Stimulated activated naive B cell treated with anti-CD40 and anti-IgM and Interleukin-4, amounts not matched to agents 10 μg/mL and 1 μg/mL and 100 μg/mL, for 72 hours (primary cell): Measurements from ENCODE around the gene HSD17B14.

Source experiments
- ATAC-seq, 2 donors: fragments of 150-1000 bp; cut with Tn5 transposase; replicated peaks; 2 replicates each; pipeline ENCODE4 v1.10.0; 2021; ENCODE audit warnings: moderate library complexity in 1 of 2
- DNase-seq: peaks from one replicate; pipeline ENCODE4 v3.0.0; 2021
- H3K27ac Mint-ChIP-seq: one replicate; pipeline ENCODE4 v1.8.0; 2022; ENCODE audit warnings: mild to moderate bottlenecking, mixed read lengths
- H3K27me3 Mint-ChIP-seq, 2 donors: one replicate each; pipeline ENCODE4 v1.8.0; 2022; ENCODE audit warnings: mixed read lengths in 2 of 2
- H3K36me3 Mint-ChIP-seq, 2 donors: one replicate each; pipeline ENCODE4 v1.8.0; 2022; ENCODE audit warnings: mixed read lengths in 2 of 2, mild to moderate bottlenecking in 1 of 2
- H3K4me1 Mint-ChIP-seq, 2 donors: one replicate each; pipeline ENCODE4 v1.8.0; 2022; ENCODE audit warnings: mixed read lengths in 2 of 2, mild to moderate bottlenecking in 1 of 2
- H3K4me3 Mint-ChIP-seq, 2 donors: one replicate each; pipeline ENCODE4 v1.8.0; 2022; ENCODE audit warnings: mild to moderate bottlenecking in 2 of 2, mixed read lengths in 2 of 2, moderate library complexity in 1 of 2
- H3K9me3 Mint-ChIP-seq, 2 donors: one replicate each; pipeline ENCODE4 v1.8.0; 2022; ENCODE audit warnings: mixed read lengths in 2 of 2, mild to moderate bottlenecking in 1 of 2

The HSD17B14 gene

DNA sequence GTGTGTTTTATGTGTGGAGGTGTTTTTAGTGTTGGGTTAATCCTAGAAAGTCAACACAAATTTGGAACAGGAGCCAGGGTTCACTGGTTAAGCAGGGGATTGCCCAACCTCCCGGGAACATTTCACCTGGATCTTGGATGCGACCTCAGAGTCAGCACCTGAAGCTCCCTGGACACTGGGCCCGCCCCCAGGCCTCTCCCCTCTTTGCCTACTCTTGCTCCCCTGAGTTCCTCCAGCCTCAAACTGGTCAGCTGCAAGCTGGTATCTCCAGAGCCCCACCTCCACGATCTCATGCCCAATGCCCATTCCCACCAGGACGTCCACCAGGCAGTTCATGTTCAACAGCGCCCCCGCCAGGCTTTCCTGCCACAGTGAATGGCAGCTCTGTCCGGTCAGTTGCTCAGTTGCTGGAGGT lies 9.7 kb downstream of the HSD17B14 start:
- H3K4me3 Mint-ChIP-seq = no peak overlapping the region
- ATAC-seq (no peak), DNase-seq (no peak)
- peaks cover 0 to 5% of the 10 kb centered on the region in 2 donors for H3K36me3 Mint-ChIP-seq
- H3K27me3 Mint-ChIP-seq = no peaks in the 10 kb centered on the region
- H3K4me1 Mint-ChIP-seq = no peaks in the 10 kb centered on the region
- H3K27ac Mint-ChIP-seq = no peak overlapping the region
- H3K9me3 Mint-ChIP-seq = no peaks in the 10 kb centered on the region

DNA sequence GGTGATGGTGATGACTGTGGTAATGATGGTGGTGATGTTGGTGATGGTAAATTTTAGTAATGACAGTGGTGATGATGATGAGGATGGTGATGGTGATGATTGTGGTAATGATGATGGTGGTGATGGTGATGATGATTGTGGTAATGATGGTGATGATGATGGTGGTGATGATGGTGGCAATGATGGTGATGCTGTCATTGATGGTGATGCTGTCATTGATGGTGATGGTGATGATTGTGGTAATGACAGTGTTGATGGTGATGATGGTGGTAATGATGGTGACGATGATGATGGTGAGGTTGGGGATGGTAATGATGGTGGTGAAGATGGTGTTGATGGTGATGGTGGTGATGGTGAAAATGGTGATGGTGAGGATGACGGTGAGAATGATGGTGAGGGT lies 13.8 kb downstream of the HSD17B14 start:
- Mint-ChIP-seq H3K9me3 (no peaks in the 10 kb centered on the region), H3K4me1 (no peaks in the 10 kb centered on the region), H3K36me3 (no peaks in the 10 kb centered on the region), H3K27me3 (no peaks in the 10 kb centered on the region), H3K27ac (no peak overlapping the region), H3K4me3 (no peak overlapping the region)
- ATAC-seq (no peak), DNase-seq (no peak)

DNA sequence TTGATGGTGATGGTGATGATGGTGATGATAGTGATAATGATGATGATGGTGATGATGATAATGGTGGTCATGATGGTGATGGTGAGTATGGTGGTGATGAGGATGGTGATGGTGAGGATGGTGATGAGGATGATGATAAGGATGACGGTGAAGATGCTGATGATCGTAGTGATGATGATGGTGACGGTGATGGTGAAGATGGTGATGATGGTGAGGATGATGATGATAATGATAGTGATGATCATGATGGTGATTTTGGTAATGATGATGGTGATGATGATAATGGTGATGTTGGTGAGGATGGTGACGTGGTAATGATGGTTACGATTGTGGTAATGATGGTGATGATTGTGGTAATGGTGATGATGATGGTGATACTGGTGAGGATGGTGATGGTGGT lies 14.7 kb downstream of the HSD17B14 start:
- Mint-ChIP-seq H3K27me3 (no peaks in the 10 kb centered on the region), H3K4me1 (no peaks in the 10 kb centered on the region), H3K27ac (no peak overlapping the region), H3K9me3 (no peaks in the 10 kb centered on the region), H3K36me3 (no peaks in the 10 kb centered on the region), H3K4me3 (no peak overlapping the region)
- ATAC-seq (no peak), DNase-seq (no peak)

DNA sequence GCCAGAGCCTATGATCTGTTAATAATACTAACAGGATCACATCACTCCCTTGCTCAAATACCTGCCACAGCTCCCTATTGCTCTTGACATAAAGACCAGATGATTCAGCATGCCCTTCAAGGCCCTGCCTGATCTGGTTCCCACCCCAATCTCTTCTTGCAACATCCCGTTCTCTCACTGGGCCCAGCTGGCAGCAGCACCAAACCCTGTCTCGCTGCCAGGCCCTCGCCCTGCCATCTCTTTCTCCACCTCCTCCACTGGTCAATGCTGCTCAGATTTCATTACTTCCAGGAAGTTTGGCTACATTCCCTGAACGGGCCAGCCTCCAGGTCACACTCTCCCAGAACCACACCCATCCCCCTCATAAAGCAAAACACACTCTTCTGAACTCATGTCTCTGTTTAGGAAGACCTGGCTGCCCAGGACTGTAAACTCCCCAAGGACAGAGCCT lies 16.9 kb downstream of the HSD17B14 start:
- ATAC-seq = no peak
- no peak overlapping the region for H3K4me3 Mint-ChIP-seq
- H3K9me3 Mint-ChIP-seq = no peaks in the 10 kb centered on the region
- H3K36me3 Mint-ChIP-seq = no peaks in the 10 kb centered on the region
- H3K27me3 Mint-ChIP-seq = no peaks in the 10 kb centered on the region
- no peak overlapping the region for H3K27ac Mint-ChIP-seq
- H3K4me1 Mint-ChIP-seq = peaks cover 6 to 8% of the 10 kb centered on the region in 2 donors
- no peak for DNase-seq

DNA sequence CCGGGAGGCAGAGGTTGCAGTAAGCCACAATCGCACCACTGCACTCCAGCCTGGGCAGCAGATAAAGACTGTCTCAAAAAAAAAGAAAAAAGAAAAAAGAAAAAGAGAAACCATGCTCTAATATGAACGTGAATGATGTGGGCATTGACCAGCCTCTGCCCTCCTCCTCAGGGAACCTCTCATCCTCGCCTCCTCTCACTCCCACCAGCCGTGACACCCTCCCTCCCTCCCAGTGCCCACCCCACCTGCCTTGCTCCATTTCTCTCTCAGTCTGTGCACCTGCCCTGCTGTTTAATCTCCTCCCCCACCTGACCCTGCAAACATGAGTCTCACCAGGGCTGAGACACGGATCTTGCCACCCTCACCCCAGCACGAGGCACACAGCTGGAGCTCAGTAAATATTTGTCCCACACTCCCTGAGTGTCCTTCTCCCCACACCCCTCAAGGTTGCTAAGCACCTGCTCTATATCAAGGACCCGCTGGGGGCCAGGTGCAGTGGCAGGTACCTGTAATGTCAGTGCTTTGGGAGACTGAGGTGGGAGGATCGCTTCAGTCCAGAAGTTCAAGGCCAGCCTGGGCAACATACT lies 18.0 kb downstream of the HSD17B14 start:
- H3K27me3 Mint-ChIP-seq = no peaks in the 10 kb centered on the region
- ATAC-seq = no peak
- H3K27ac Mint-ChIP-seq = no peak overlapping the region
- no peak overlapping the region for H3K4me3 Mint-ChIP-seq
- no peaks in the 10 kb centered on the region for H3K9me3 Mint-ChIP-seq
- no peaks in the 10 kb centered on the region for H3K36me3 Mint-ChIP-seq
- no peak for DNase-seq
- H3K4me1 Mint-ChIP-seq = peaks cover 6 to 8% of the 10 kb centered on the region in 2 donors

DNA sequence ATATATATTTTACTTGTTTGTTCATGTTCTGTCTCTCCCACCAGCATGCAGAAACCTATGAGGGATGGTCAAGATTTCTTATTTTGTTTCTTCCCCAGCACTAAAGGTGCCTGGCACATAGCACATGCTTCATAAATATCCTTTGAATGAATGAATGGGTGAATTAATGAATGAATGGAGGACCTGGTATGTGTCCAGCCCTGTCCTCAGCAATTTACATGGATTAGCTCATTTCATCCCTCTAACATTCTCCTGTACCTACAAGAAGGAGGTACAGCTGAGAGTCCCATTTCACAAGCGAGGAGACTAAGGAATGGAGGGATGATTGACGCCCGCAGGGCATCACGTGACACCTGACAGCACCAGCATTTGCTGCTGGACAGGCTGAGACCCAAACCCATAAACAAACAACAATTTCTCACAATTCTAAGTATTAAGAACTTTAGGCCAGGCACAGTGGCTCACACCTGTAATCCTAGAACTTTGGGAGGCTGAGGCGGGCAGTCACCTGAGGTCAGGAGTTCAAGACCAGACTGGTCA lies 18.6 kb downstream of the HSD17B14 start:
- Mint-ChIP-seq H3K9me3 (no peaks in the 10 kb centered on the region), H3K27ac (no peak overlapping the region), H3K4me1 (peaks cover 7 to 8% of the 10 kb centered on the region in 2 donors), H3K36me3 (no peaks in the 10 kb centered on the region), H3K27me3 (no peaks in the 10 kb centered on the region), H3K4me3 (no peak overlapping the region)
- ATAC-seq (no peak), DNase-seq (no peak)

DNA sequence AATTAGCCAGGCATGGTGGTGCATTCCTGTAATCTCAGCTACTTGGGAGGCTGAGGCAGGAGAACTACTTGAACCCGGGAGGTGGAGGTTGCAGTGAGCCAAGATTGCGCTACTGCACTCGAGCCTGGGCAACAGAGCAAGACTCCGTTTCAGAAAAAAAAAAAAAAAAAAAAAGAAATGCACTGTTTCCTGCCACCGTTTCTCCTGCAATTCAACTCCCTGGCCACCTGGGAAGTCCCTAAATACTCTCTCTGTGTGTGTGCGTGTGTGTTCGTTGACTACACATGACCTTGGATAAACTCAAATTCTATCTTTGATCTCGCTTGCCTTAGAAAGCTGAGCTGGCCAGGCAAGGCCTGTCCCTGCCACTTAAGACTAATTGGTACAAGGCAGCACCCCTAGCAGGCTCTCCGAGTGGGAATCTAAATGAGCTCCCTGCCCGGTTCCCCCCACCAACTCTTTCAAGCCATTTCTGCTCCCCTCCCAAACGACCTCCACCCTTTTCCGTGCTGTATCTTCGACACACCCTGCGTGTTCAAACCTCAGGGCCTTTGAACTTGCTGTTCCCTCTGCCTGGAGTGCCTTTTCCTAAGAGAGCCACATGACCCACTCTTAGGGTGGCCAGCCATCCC lies 20.3 kb downstream of the HSD17B14 start:
- ATAC-seq = peak in 1 of 2 donors; percentile 32
- no peaks in the 10 kb centered on the region for H3K36me3 Mint-ChIP-seq
- no peak overlapping the region for H3K27ac Mint-ChIP-seq
- no peaks in the 10 kb centered on the region for H3K9me3 Mint-ChIP-seq
- H3K27me3 Mint-ChIP-seq = no peaks in the 10 kb centered on the region
- H3K4me3 Mint-ChIP-seq = no peak overlapping the region
- no peak for DNase-seq
- H3K4me1 Mint-ChIP-seq = peaks cover 14 to 18% of the 10 kb centered on the region in 2 donors

DNA sequence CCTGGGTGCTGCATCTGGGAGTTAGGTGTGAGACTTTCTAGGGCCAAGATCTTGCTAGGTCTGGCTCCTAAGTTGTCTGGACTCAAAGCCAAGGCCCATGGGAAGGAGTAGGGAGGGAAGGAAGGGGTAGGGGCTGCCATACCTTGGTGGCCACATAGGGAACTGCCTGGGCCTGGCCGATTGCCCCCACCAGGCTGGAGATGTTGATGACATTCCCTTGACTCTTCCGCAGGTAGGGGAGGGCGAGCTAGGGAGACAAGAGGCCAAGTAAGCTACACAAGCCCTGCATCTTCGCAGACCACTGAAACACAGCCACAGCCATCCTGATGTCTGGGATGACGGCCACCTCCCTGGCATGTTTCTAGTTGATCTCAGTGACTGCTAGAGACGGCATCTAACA lies 21.4 kb downstream of the HSD17B14 start:
- Mint-ChIP-seq H3K36me3 (no peaks in the 10 kb centered on the region), H3K27me3 (no peaks in the 10 kb centered on the region), H3K9me3 (no peaks in the 10 kb centered on the region), H3K27ac (no peak overlapping the region), H3K4me3 (no peak overlapping the region), H3K4me1 (peaks cover 21 to 29% of the 10 kb centered on the region in 2 donors)
- ATAC-seq (no peak), DNase-seq (no peak)

DNA sequence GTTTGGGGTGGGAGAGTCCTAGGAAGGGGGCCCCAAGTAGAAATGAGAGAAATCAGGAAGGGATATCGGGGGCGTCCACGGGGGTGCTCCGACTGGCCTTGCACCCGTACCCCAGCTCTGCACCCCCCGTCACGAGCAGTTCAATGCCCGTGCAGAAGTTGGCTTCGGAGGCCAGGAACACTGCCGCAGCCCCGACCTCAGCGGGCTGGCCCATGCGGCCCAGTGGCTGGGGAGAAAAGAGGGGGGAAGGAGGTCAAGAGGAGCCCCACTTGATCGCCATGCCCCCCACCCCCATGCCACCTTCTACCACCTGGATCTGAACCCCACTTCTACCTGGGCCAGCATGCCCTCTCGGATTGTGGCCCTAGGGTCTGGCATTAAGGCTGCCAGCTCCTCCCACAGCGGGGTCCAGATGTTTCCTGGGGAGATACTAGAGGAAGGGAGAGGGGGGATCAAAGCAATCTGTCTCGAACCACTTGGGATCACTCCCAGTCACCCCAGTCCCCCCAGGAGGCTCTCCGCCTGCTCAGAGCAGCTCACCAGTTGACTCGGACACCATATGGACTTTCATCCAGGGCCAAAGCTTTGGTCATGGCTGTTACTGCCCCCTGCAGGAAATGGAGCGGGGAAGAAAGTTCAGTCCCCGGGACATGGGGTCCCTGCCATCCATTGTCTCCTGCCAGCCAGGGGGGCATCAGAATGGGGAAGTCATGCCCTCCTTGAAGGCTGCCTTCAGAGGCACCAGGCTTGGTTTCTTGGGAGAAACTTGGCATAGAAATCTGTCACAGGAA lies 23.0 kb downstream of the HSD17B14 start:
- DNase-seq (no peak), ATAC-seq (no peak)
- Mint-ChIP-seq H3K4me3 (no peak overlapping the region), H3K4me1 (peaks cover 30 to 37% of the 10 kb centered on the region in 2 donors), H3K36me3 (peaks cover 0 to under 1% of the 10 kb centered on the region in 2 donors), H3K27me3 (no peaks in the 10 kb centered on the region), H3K9me3 (no peaks in the 10 kb centered on the region), H3K27ac (no peak overlapping the region)

DNA sequence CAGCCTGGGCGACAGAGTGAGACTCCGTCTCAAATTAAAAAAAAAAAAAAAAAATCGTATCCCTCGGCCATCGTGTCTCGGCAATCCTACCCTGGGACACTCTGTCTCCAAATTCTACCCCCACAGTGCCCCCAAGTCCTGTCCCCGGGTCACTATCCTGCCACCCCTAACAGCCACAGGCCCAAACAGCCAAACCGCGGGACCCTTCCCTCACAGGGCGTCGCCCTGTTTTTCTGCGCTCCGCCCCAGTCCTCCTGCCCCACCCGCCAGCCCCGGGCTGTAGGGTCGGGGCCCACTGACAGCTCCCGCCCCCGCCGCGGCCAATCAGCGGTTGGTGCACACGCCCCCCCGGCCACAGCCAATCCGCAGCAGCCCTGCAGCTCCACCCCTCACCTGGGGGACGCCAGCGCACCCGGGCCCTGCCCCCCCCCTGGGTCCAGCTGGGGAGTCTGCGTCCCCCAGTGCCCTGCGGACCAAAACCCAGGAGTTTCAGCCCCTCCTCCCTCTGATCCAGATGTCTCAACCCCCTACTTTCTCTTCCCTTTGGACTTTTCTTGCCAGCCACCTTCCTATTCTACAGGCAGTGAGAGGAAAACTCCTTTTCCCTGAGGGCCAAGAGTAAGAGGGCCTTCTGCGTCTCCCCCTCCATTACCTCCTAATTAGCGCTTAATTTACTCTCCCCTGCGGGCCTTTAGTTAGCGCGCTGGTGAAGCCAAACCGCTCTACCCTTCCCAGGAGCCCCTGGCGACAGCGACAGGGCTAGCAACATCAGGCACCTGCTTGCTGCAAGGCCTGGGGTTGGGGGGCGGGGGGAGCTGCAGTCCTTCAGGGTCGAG lies 24.0 kb downstream of the HSD17B14 start:
- Mint-ChIP-seq H3K27me3 (no peaks in the 10 kb centered on the region), H3K9me3 (no peaks in the 10 kb centered on the region), H3K36me3 (peaks cover 3 to 10% of the 10 kb centered on the region in 2 donors), H3K4me3 (peak overlapping the region; percentile 88 to 96), H3K4me1 (peaks cover 37 to 47% of the 10 kb centered on the region in 2 donors), H3K27ac (peak overlapping the region; percentile 72)
- DNase-seq (peak; percentile 60), ATAC-seq (peak; percentile 63 to 76)

DNA sequence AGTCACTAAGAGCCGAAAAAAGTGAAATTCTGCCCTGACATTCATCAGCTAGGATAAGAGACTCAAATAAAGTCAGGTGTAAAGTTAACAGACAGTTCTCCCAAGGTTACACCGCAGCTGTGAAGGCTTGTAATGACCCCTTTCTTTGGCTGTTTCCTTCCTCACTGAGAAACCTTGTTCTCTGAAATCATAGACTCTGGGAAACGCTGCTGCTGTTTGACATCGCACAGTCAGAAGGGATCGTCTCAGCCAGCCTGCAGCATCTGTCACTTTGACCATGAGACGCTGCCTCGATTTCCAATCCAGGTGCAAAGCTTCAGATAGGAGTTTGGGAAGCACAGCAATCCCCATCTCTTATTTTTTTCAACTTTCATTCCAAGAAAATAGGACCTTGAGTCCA lies 26.1 kb downstream of the HSD17B14 start:
- peak overlapping the region; percentile 93 to 96 for H3K4me3 Mint-ChIP-seq
- no peaks in the 10 kb centered on the region for H3K9me3 Mint-ChIP-seq
- DNase-seq (no peak), ATAC-seq (no peak)
- H3K4me1 Mint-ChIP-seq = peaks cover 34 to 51% of the 10 kb centered on the region in 2 donors
- no peaks in the 10 kb centered on the region for H3K27me3 Mint-ChIP-seq
- H3K27ac Mint-ChIP-seq = peak overlapping the region; percentile 94
- peaks cover 10 to 24% of the 10 kb centered on the region in 2 donors for H3K36me3 Mint-ChIP-seq

DNA sequence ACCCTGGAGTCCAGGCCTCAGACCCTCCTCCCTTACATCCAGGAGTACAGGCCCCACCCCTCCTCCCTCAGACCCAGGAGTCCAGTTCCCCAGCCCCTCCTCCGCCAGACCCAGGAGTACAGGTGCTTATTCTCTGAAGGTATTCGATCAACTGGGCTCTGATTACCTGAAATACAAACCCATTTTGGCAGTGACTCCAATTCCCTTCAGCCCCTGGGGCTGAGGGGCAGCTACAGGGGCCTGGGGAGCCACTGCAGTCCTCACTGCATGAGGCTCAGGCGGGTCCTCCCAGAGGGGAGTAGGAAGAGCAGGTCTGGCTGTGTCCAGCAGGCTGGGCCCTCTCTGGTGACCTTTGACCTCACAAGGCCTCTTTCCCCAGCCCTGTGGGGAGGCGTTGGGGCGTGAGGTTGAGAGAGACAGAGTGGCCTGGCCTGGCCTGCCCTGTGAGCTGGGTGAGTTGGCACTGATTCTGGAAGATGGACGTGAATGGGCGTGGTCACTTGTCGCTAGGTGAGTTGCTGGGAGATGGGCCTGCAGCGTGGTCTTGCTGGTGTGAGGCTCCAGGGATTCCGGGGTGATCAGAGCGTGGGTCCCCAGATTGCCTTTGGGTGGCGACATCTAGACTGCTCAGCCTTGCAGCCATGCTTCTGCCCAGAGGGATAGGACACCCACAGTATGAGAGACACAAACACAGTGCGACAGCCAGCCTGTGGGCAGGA lies 28.5 kb downstream of the HSD17B14 start:
- no peaks in the 10 kb centered on the region for H3K9me3 Mint-ChIP-seq
- H3K4me1 Mint-ChIP-seq = peaks cover 33 to 51% of the 10 kb centered on the region in 2 donors
- H3K27me3 Mint-ChIP-seq = no peaks in the 10 kb centered on the region
- H3K36me3 Mint-ChIP-seq = peaks cover 13 to 31% of the 10 kb centered on the region in 2 donors
- no peak for DNase-seq
- no peak overlapping the region for H3K4me3 Mint-ChIP-seq
- ATAC-seq = no peak
- peak overlapping the region; percentile 3 for H3K27ac Mint-ChIP-seq

DNA sequence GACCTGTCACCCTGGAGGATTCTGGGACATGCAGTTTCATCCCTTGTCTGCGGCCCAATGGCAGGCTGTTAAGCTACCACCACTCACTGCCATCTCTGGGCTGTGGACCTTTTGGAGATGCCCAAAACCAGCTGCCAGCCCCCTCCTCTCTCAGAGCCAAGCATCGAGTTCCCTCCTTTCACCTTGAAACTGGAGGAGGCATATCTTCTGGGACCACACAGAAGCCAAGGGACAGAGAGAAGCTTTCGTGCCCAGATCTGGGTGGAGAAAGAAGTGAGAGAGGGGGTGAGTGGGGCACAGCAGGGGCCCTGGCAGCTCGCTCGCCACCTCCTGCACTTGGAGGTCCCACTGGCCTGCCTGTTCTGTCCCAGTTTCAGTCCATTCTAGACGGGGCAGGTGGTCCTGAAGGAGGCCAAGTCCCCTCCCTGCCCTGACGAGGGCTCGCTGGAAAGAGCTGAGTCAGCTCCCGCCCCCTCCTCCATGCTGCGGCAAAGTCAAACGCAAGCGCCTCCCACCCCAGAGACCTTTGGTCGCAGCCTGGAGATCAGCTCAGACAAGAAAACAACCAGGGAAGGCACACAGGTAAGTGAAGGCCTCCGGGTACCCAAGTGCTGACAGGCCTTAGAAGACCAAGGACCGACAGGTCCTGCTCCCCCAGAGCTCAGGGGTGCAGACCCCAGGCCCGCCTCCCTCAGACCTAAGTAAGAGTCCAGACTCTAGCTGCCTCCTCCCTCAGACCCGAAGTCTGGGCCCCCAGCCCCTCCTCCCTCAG lies 29.3 kb downstream of the HSD17B14 start:
- DNase-seq (no peak), ATAC-seq (peak in 1 of 2 donors; percentile 33)
- Mint-ChIP-seq H3K27me3 (no peaks in the 10 kb centered on the region), H3K27ac (no peak overlapping the region), H3K4me1 (peaks cover 27 to 44% of the 10 kb centered on the region in 2 donors), H3K36me3 (peaks cover 13 to 31% of the 10 kb centered on the region in 2 donors), H3K9me3 (no peaks in the 10 kb centered on the region), H3K4me3 (no peak overlapping the region)
